GM15510 (cell line): Measurements from ENCODE around the gene DEF6.

Experiments used
- POLR2A ChIP-seq: IDR thresholded peaks from 3 replicates; pipeline ENCODE4 v1.6.1; 2011; ENCODE audit warnings: borderline replicate concordance; ENCODE audit not compliant: insufficient read length; ENCODE audit errors: extremely low read depth

Gene DEF6

DNA sequence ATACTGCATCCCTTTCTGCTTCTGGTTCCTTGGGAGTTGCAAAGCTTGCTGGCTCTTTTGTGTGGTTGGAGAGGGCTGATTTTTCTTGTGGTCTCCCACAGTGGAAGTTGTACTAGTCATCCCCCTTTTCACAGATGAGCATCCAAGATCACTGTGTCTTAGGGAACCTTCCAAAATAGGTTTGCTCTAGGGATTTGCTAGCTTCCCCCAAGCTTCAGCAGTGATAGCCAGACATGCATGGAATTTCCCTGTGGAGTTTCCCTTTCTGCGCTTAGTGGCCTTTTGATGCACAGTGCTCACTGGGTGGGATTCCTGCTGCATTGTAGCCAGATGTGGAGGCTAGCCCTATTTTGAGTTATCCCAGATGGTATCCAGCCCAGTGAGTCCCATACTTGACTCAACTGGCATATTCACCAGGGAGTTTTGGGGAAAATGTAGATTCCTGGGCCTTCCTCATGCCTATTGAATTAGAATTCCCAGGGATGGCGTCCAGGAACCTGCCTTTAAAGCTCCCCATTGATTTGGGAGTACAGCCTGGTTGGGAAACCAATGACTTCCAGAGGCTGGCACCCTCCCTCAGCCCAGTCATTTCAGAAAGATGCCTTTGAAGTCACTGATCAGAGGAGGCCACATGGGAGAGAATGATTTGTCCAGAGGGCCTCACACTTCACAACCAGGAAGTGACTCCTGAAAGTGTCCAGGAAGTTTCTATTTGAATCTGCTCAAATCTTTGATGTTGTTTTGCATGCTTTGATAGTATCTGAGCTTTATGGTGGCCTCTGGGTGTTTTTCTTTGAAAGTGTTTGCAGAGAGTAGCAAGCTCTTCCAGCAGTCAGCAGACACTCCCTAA is 70.6 kb downstream of the DEF6 start:
- TF ChIP-seq POLR2A, result no peak

DNA sequence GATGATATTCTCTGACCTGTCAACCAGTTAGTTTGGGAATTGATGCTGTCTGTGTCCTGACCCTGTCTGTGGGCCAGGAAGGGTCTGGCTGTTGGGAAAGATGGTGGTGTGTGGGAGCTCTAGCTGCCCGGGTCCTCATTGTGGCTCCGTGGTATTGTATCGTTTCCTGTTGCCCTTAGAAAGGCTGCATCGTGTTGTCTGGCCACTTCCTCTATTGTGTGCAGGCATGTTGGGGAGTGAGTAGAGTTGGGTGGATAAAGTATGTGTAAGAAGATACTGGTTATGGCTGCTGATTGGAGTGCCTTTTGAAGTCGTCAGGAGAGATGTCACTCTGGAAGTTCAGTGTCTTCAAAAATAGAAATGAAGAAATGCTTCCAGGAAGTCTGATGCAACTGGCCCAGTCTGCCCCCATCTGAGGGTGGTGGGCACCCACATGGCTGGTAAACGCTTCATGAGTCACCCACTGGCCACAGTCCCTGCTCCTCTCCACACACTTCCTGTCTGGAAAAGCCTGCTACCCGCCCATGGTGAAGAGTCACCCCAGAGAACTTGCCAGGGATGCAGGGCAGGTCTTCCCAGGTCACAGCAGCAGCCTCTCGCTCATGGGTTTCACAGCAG is 72.6 kb downstream of the DEF6 start:
- TF ChIP-seq POLR2A, result no peak

DNA sequence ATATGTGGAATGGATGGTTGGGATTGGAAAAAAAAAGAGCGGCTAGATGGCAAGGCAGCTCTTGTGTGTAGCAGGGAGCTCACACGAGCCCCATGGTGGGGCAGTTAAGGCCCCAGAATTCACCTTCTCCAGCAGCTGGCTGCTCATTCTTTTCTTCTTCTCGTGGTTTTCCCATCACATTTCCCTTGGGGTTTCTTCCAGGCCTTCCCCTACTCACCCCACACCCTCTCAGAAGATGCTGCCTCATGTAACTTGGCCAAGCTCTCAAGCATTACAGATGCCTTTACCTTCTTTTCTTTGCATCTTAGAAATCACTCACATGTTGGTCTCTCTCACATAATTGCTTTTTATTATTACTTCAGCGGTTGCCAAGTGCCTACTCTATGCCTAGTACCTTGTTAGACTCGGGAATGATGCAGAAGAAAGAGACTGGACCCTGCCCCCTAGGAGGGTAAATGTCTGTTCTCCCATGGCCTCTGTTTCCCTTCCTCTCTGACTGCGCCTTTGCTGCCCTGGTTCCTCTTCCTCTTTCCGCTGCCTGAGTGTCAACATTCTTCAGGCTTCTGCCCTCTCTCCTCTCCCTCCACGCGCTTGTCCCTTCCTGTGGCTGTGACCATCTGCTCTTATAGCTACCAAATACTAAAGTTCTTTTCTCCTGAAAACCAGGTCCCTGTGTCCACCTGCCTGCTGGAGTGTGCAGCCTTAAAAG is 73.3 kb downstream of the DEF6 start:
- TF ChIP-seq POLR2A, result no peak
